Stomach smooth muscle (tissue), 2 donors: ENCODE results near the gene ACTL8.

Experiments used
- H3K27ac ChIP-seq: one replicate; pipeline ENCODE4 v1.7.0; 2013; ENCODE audit warnings: mild to moderate bottlenecking, low read length, inconsistent platforms
- H3K27me3 ChIP-seq, 2 donors: one replicate each; pipeline ENCODE4 v1.7.0; 2013; ENCODE audit warnings: low read length in 2 of 2; ENCODE audit not compliant: insufficient read depth in 2 of 2, control insufficient read depth in 1 of 2
- H3K36me3 ChIP-seq, 2 donors: one replicate each; pipeline ENCODE4 v1.7.0; 2013; ENCODE audit warnings: low read length in 2 of 2; ENCODE audit not compliant: control insufficient read depth in 2 of 2, insufficient read depth in 2 of 2
- H3K4me1 ChIP-seq: one replicate; pipeline ENCODE4 v1.7.0; 2013; ENCODE audit warnings: low read length; ENCODE audit not compliant: control insufficient read depth, insufficient read depth
- H3K4me3 ChIP-seq, 2 donors: one replicate each; pipeline ENCODE4 v1.7.0; 2013; ENCODE audit warnings: low read length in 2 of 2
- H3K9ac ChIP-seq, 2 donors: one replicate each; pipeline ENCODE4 v1.7.0; 2013; ENCODE audit warnings: low read length in 2 of 2, mild to moderate bottlenecking in 1 of 2
- H3K9me3 ChIP-seq, 2 donors: one replicate each; pipeline ENCODE4 v1.7.0; 2013; ENCODE audit warnings: low read length in 2 of 2; ENCODE audit not compliant: control insufficient read depth in 2 of 2
- donor health status: healthy.
- donor health status: Pancreatic carcinoma.

Gene ACTL8

GRCh38 chr1:17723684-17724083 is 31.4 kb upstream of the ACTL8 start:
- H3K27ac ChIP-seq = no peak overlapping the region
- no peaks in the 10 kb centered on the region for H3K4me1 ChIP-seq
- H3K4me3 ChIP-seq = no peak overlapping the region
- no peak overlapping the region for H3K9ac ChIP-seq
- peaks cover 4 to 9% of the 10 kb centered on the region in 2 donors for H3K27me3 ChIP-seq
- H3K36me3 ChIP-seq = no peaks in the 10 kb centered on the region
- H3K9me3 ChIP-seq = no peaks in the 10 kb centered on the region

- Histone ChIP-seq H3K9me3 (no peaks in the 10 kb centered on the region), H3K27ac (no peak overlapping the region), H3K36me3 (no peaks in the 10 kb centered on the region)
These were observed 31.0 kb upstream of the ACTL8 start for GRCh38 chr1:17724150-17724549.

GRCh38 chr1:17725084-17725719 is 29.9 kb upstream of the ACTL8 start:
- no peaks in the 10 kb centered on the region for H3K36me3 ChIP-seq
- no peak overlapping the region for H3K27ac ChIP-seq
- H3K9me3 ChIP-seq = no peaks in the 10 kb centered on the region
- H3K9ac ChIP-seq = no peak overlapping the region
- H3K4me3 ChIP-seq = no peak overlapping the region
- H3K4me1 ChIP-seq = no peaks in the 10 kb centered on the region
- H3K27me3 ChIP-seq = peaks cover 4 to 19% of the 10 kb centered on the region in 2 donors

More at GRCh38 chr1:17724150-17724549, 31.0 kb upstream of the ACTL8 start:
- H3K4me3 ChIP-seq = no peak overlapping the region
- H3K9ac ChIP-seq = no peak overlapping the region
- H3K4me1 ChIP-seq = no peaks in the 10 kb centered on the region
- H3K27me3 ChIP-seq = peaks cover 4 to 13% of the 10 kb centered on the region in 2 donors

- Histone ChIP-seq H3K27ac (no peak overlapping the region), H3K9me3 (peaks cover 0 to 5% of the 10 kb centered on the region in 2 donors), H3K9ac (no peak overlapping the region), H3K27me3 (peaks cover 4 to 18% of the 10 kb centered on the region in 2 donors), H3K4me3 (no peak overlapping the region), H3K36me3 (no peaks in the 10 kb centered on the region), H3K4me1 (no peaks in the 10 kb centered on the region)
These were observed 29.1 kb upstream of the ACTL8 start for GRCh38 chr1:17725811-17726582.

- no peaks in the 10 kb centered on the region for H3K4me1 ChIP-seq
- no peak overlapping the region for H3K9ac ChIP-seq
- H3K36me3 ChIP-seq = no peaks in the 10 kb centered on the region
- no peak overlapping the region for H3K27ac ChIP-seq
- no peak overlapping the region for H3K4me3 ChIP-seq
- peaks cover 4 to 16% of the 10 kb centered on the region in 2 donors for H3K27me3 ChIP-seq
- H3K9me3 ChIP-seq = peaks cover 0 to 6% of the 10 kb centered on the region in 2 donors
These were observed 26.9 kb upstream of the ACTL8 start for GRCh38 chr1:17728123-17728712.

- Histone ChIP-seq H3K27me3 (peaks cover 1 to 15% of the 10 kb centered on the region in 2 donors), H3K4me3 (no peak overlapping the region), H3K36me3 (no peaks in the 10 kb centered on the region), H3K9ac (no peak overlapping the region), H3K4me1 (no peaks in the 10 kb centered on the region), H3K9me3 (peaks cover 0 to 6% of the 10 kb centered on the region in 2 donors), H3K27ac (no peak overlapping the region)
These were observed 25.9 kb upstream of the ACTL8 start for GRCh38 chr1:17729248-17729647.

- no peak overlapping the region for H3K27ac ChIP-seq
- no peak overlapping the region for H3K9ac ChIP-seq
- no peaks in the 10 kb centered on the region for H3K4me1 ChIP-seq
- no peak overlapping the region for H3K4me3 ChIP-seq
- no peaks in the 10 kb centered on the region for H3K36me3 ChIP-seq
- peaks cover 0 to 6% of the 10 kb centered on the region in 2 donors for H3K9me3 ChIP-seq
- H3K27me3 ChIP-seq = peaks cover 0 to 15% of the 10 kb centered on the region in 2 donors
These were observed 25.2 kb upstream of the ACTL8 start for GRCh38 chr1:17729909-17730308.

- no peak overlapping the region for H3K27ac ChIP-seq
These were observed 23.7 kb upstream of the ACTL8 start for GRCh38 chr1:17731460-17731859.

GRCh38 chr1:17732475-17732874 is 22.7 kb upstream of the ACTL8 start:
- H3K36me3 ChIP-seq = no peaks in the 10 kb centered on the region
- no peaks in the 10 kb centered on the region for H3K4me1 ChIP-seq
- H3K9ac ChIP-seq = no peak overlapping the region
- no peak overlapping the region for H3K4me3 ChIP-seq
- peaks cover 0 to 6% of the 10 kb centered on the region in 2 donors for H3K9me3 ChIP-seq
- peaks cover 15 to 24% of the 10 kb centered on the region in 2 donors for H3K27me3 ChIP-seq
- H3K27ac ChIP-seq = no peak overlapping the region

More at GRCh38 chr1:17731460-17731859, 23.7 kb upstream of the ACTL8 start:
- Histone ChIP-seq H3K4me1 (no peaks in the 10 kb centered on the region), H3K27me3 (peaks cover 11 to 19% of the 10 kb centered on the region in 2 donors), H3K9ac (no peak overlapping the region), H3K4me3 (no peak overlapping the region), H3K36me3 (no peaks in the 10 kb centered on the region), H3K9me3 (peaks cover 0 to 6% of the 10 kb centered on the region in 2 donors)

GRCh38 chr1:17733661-17734060 is 21.5 kb upstream of the ACTL8 start:
- no peaks in the 10 kb centered on the region for H3K4me1 ChIP-seq
- peaks cover 0 to 6% of the 10 kb centered on the region in 2 donors for H3K9me3 ChIP-seq
- no peaks in the 10 kb centered on the region for H3K36me3 ChIP-seq
- peaks cover 19 to 24% of the 10 kb centered on the region in 2 donors for H3K27me3 ChIP-seq
- no peak overlapping the region for H3K4me3 ChIP-seq
- no peak overlapping the region for H3K9ac ChIP-seq
- H3K27ac ChIP-seq = no peak overlapping the region
